Umbilical cord (tissue), 2 donors: ENCODE results near the gene CCDC90B. TPM values are rescaled to one million over a fixed set of nuclear protein-coding genes. Genes with fewer than 3 reads are reported as not detected.
"Not testable (repeated sequence)": the region's sequence is repeated elsewhere in the genome, so short reads cannot be mapped to it uniquely, and the experiment has no call there.

Source experiments
- DNase-seq: peaks from one replicate; pipeline ENCODE4 v3.0.0-alpha.2; 2015; ENCODE audit warnings: low spot score
- total RNA-seq: library from RNA; depleted of rRNA; stranded (reverse); fragments of >200 nt; gene quantifications from one replicate; pipeline ENCODE4 v1.2.3, GENCODE V29; 2014; ENCODE audit warnings: low replicate concordance; ENCODE audit not compliant: insufficient read depth

The CCDC90B gene, protein sequence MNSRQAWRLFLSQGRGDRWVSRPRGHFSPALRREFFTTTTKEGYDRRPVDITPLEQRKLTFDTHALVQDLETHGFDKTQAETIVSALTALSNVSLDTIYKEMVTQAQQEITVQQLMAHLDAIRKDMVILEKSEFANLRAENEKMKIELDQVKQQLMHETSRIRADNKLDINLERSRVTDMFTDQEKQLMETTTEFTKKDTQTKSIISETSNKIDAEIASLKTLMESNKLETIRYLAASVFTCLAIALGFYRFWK
- 47.7 TPM for total RNA-seq

DNA sequence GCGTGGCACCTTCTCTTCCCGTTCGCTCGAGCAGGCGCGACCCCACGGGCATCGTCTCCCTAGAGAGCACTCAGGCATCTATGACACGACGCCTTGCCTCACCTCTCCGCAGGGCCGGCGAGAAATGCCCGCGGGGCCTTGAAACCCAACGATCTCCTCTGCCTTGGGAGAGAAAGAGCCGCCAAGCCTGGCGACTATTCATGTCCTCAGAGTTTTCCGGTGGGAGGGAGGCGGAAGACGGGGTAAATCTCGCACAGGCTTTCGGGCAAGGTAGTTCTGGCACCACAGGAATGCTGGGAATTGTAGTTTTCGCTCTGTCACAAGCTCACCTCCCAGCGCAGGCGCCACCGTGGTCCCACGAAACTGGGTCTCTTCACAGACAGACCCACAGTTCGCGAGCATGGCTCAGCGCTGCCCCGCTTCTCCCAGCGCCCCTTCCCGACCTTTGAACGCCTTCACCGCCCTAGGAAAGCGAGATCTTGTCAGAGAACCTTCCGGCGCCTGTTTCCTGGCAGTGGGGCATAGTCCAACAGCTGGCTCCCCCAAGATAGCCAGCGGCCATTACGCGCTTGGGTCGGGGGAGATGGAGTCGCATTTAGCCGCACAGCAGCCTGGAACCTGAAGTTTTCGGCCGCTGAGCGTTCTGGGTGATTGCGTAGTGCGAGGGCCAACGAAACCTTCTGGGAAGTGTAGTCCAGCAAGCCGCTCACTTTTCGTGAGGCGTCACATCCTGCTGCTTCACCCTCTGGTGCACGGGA, at the start of gene CCDC90B:
Gene CCDC90B (minus strand): TSS at position 597 of the 758 bp plus-strand sequence. CDS start 395 bp downstream, at position 202.
- DNase-seq: peak; percentile 100

DNA sequence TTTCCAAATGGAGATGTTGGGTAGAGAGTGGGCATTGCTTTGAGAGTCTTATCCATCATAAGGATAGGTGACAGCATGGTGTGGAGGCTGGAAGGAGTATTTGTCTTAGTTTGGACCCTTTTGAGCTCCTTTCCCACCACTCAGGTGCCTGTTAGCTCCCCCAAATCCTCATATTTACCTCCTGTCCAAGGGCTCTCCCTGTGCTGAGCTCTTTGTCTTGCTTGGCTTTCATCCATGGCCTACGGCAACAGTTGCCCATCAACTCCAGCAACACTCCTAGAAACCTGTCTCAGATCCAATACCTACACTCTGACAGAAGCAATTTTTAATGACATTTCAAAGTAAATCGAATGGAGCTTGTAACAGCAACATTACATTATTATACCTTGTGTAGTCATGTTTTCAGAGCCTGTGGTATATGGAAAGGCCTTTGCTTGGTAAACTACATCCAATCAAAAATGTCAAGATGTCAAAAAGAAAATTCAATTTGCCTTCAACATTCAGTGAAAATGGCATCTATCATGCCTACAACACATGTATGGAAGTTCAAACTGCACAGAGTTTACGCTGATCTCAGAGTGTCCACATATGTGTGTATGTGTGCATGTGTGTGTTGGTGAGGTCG, 49.4 kb upstream of the CCDC90B start:
- DNase-seq: no peak

DNA sequence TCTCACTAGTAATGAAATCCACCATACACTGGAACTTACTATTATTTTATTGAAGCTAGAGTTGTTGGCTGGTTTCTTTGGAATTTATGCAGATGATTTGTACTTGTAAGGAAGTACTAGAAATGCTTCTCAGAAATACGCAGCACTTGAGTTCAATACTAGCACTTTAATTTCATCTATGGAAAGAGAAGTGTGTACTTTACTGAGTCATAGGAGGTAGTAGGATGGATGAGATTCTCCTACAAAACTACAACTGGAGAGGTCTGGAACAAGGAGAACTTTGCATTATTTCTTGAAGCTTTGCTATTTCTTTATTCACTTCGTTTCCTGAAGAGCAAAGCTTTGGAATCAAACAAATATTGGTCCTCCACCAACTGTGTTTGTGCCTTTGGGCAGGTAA, 44.1 kb upstream of the CCDC90B start:
- DNase-seq: no peak

DNA sequence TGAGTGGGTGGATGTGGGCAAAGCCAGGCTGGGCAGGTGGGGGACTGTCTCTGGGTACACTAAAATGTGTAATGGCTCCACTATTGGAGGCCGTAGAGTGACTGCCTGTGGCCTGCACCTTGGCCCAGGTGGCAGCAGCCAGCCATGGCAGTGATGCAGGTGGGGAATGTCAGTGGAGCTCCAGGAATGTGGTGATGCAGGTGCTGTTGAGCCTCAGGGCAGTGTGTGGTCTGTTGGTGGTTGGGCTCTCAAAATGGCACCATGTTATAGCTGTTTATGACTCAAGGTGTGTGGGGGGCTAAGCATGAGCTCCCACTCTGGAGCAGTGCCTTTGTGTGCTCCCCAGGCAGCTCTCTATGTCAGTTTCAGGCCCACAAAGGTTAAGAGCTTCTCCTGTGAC, 40.2 kb upstream of the CCDC90B start:
- DNase-seq: no peak

DNA sequence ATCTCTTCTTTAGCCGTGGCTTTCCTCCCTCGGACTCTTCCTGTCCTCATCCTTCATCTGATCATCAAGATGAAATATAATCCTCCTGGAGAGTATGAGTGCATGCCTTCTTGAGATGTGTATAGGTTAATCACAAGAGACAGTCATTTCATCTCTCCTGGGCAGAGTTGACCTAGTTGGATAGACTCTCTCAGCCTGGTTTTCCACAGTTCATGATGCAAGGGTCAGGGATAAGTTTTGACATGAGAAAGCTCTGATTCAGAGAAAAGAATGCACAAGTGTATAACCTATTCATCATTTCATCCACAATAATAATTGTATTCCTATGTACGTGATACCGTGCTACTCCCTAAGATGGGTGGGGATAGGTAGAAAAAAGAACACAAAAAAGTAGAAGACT, 33.2 kb upstream of the CCDC90B start:
- DNase-seq: no peak

DNA sequence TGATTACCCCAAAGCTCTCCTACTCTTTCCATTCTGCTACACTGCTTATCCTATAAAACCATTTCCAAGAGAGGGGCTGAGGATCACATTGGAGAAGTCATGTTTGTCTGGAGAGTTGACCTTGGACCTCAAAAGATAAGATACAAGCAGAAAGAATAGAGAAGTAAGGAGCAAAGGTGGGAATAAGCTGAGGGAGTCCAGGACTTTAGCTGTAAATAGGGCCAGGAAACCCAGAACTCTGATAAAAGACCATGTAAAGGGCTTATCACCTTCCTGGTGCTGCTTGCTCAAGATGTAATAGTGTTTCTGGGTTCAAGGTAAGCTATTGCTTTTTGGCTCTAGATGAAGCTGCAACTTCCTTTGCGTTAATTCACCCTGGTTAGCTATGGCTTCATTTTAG, 32.8 kb upstream of the CCDC90B start:
- no peak for DNase-seq

DNA sequence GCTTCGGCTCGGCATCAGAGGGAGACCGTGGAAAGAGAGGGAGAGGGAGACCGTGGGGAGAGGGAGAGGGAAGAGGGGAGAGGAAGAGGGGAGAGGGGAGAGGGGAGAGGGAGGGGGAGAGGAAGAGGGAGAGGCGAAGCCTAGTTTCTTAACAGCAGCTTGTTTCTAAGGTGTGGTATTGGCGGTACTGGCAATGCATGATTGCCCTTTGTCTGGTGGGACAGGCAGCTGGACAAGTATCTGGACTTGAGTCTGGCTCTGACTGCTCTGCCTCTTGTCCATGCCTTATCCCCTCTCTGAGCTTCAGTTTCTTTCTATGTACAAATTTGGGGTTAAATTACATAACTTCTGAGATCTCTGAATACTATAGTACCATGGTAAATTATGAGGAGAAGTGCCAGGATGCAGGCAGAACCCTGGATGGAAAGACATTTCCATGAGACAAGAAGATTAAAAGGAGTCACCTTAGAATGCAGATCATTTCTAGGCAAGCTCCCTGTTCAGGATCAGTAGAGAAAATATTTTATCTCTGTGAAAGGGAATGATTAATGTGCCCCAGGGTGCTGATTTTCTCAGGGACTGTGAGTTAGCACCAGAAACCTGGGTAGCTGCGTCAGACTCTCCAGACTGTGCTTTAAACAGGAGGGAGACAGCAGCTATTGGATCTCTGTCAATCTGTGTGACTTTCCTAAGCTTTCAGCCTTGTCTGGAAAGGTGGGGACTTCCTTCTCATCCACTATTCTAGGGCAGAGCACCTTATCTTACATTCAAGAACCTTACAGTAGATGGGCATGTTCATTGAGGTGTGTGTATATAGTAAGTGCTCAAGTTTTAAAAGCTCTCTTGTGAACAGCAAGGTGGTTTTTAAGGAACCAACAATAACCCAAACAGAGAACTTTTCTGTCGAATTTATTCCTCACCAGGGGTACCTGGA, 31.9 kb upstream of the CCDC90B start:
- no peak for DNase-seq

DNA sequence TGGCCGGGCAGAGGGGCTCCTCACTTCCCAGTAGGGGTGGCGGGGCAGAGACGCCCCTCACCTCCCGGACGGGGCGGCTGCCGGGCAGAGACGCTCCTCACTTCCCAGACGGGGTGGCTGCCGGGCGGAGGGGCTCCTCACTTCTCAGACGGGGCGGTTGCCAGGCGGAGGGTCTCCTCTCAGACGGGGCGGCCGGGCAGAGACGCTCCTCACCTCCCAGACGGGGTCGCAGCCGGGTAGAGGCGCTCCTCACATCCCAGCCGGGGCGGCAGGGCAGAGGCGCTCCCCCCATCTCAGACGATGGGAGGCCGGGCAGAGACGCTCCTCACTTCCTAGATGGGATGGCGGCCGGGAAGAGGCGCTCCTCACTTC, 30.7 kb upstream of the CCDC90B start:
- DNase-seq: not testable (repeated sequence)

DNA sequence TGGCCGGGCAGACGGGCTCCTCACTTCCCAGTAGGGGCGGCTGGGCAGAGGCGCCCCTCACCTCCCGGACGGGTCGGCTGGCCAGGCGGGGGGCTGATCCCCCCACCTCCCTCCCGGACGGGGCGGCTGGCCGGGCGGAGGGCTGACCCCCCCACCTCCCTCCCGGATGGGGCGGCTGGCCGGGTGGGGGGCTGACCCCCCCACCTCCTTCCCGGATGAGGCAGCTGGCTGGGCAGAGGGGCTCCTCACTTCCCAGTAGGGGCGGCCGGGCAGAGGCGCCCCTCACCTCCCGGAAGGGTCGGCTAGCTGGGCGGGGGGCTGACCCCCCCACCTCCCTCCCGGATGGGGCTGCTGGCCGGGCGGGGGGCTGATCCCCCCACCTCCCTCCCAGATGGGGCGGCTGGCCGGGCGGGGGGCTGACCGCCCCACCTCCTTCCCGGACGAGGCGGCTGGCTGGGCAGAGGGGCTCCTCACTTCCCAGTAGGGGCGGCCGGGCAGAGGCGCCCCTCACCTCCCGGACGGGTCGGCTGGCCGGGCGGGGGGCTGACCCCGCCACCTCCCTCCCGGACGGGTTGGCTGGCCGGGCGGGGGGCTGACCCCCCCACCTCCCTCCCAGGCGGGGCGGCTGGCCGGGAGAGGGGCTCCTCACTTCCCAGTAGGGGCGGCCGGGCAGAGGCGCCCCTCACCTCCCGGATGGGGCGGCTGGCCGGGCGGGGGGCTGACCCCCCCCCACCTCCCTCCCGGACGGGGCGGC, 30.2 kb upstream of the CCDC90B start:
- not testable (repeated sequence) for DNase-seq

DNA sequence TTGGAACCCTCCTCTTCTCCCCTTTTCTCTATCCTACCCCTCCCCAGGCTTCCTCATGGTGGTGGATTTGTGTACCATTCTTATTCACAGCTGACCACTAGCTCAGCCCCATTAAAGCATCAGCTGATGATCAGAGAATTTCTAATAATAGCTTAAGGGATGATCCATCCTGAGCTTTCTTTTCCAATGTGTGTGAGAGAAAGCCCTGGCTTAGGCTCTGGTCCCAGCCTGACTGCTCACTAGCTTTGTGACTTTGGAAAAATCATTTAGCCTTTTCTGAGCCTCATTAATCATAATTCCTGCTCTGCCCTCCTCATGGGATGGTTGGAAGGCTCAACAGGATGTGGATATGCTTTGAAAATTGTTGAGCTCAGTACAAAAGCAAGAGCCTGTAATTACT, 26.3 kb upstream of the CCDC90B start:
- peak; percentile 44 for DNase-seq

DNA sequence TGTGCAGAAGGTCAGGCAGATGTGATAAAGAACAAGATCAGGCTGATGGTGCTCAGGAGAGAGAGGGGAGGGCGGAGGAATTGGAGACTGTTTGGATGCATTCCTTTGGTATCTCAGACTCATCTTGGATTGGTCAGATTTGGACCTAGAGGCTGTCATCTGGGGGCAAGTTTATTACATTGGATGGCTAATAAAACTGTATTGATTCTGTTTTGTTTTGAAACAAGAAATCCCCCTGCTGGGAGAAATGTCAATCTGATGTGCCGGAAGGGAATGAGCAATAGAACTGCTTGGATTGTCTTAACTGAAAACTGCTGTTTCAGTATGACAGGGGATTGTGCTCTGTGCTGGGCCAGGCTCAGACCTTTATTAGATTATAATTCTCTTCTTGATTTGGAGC, 25.5 kb upstream of the CCDC90B start:
- DNase-seq: no peak

DNA sequence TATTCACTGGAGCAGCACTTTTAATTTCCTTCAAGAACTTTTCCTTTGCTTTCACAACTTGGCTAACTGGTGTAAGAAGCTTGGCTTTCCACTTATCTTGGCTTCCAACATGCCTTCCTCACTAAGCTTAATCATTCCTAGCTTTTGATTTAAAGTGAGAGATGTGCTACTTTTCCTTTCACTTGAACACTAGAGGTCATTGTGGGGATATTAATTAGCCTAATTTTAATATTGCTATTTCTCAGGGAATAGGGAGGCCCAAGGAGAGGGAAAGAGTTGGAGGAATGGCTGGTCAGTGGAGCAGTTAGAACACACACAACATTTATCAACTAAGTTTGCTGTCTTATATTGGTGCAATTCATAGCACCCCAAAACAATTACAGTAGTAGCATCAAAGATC, 24.6 kb upstream of the CCDC90B start:
- no peak for DNase-seq

DNA sequence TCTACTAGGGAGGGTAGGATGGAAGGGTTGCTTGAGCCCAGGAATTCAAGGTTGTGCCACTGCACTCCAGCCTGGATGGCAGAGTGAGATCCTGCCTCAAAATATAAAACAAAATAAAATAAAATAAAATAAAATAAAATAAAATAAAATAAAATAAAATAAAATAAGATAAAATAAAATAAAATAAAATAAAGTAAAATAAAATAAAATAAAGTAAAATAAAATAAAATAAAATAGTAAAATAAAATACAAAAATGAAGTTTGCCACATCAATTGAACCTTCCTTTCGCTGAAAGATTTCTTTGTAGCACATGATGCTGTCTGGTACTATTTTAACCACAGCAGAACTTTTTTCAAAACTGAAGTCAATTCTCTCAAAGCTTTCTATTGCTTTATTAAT, 22.4 kb upstream of the CCDC90B start:
- DNase-seq: not testable (repeated sequence)

DNA sequence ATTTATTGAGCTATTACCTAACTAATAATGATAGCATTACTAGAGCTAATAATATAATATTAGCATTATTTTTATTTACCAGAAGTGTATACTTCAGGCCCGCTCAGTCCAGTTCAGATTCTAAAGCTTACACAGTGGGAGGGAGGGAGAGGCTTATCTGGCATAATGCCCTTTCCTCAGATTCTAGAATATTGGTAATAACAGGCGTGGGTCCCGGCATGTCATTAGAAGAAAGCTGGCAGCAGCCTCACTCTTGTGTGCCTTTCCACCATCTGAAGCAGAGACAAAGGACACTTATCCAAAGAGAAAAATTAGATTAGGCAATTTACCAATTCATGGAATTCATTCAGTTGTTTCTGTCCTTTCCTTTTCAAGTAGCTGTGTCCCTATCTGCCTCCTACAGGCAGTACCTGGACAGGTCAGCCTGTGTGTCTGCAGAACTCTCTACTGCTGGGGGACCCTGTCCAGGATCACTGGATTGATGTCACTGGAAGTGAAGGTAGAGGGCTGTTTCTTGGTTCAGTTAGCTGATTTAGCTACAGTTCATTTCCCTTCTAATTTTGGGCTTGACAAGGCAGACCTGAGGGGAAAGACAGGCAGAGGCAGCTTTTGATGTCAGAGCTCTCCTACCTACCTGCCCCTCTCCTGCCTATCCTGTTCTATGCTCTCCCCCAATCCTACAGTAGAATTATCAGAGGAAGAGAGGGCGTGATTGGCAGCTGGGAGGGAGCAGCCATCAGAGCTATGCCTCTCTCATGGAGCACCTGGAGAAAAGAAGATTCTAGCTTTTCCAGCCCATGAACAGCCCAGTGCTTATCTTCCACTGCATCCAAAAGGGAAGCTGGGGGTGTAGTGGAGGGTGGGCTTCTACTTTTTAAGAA, 20.3 kb upstream of the CCDC90B start:
- no peak for DNase-seq

DNA sequence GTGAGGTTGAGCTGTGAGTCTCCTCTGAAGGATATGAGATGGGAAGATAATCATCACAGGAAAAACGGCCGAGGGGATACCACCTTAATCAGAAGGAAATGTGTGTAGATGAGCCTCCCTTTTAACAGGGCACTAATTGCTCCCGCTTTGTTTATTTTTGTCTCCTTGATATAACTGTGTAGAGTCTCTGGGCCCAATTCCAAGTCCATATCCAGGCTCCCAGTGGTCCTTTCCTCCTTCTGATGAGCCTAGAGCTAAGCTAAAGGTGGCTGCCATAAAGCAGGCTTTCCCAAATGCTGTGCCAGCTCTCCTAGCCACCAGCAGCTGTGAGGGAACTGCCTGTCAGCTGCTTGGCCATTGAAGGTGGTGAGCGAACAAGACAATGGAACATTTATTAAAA, 17.1 kb upstream of the CCDC90B start:
- no peak for DNase-seq

DNA sequence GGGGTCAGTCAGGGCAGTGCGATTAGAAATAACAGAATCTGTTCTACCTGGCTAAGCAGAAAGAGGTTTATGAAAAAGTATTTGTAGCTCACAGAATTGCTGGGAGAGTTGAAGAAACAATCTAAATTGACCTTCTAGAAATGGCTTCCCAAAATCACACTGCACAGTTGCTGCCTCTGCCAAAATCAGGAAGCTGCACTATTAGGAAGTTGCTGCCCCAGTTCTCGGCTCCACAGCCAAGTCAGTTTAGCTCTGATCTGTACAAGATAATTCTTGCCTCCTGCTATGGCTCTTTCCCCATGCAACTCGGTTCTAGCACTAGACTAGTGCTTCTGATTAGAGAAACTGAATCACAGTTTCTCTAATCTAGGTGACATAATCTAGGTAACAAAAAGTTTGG, 16.0 kb upstream of the CCDC90B start:
- DNase-seq: no peak

DNA sequence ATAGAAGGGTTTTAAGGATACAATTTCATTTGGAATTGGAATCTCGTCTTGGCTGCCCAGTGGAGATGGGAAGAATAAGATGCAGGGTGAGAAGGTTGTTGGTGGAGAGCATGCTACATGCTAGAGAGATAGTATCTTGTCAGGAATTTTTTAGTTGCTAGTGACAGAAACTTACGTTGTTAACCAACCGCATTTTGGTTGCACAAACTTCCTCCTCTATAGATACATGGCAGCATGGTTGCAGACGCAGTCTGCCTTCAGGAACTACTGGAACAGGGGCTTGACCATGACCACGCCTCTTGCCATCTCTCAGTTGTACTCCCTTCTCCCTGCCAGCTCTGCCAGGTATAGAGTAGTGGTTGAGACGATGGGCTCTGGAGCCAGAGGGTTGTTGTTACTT, 13.5 kb upstream of the CCDC90B start:
- DNase-seq: no peak

DNA sequence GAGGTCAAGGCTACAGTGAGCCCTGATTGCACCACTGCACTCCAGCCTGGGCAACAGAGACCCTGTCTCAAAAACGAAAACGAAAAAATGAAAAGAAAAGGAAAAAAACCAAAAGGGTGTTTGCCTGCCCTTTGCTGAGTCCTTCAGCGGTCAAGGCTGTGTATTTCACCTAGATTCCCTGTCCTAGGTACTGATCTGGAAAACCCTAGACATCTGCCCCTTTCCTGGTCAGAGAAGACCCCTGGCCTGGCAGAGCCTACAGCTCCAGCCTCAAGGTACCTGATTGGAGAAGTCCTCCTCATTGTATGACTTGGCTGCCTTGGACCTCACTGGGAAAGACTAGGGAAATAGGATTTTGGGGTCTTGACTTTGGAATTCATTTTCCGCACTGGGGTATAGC, 8.0 kb upstream of the CCDC90B start:
- no peak for DNase-seq

DNA sequence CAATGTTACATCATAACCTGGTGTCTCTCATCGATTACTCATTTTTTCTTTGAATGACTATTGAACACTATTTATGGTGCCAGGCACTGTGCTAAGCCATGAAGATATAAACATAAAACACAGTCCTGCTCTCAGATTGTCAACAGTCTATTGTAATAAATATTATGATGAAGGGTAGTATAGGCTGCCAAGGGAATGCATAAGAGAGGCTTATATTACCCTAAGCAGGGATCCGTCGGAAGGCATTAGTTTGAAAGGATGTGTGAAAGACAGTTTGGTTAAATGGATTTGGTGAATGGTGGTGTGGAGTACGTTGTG, 7.2 kb upstream of the CCDC90B start:
- DNase-seq: no peak
